ENCODE results near the gene BPIFB1.

DNA sequence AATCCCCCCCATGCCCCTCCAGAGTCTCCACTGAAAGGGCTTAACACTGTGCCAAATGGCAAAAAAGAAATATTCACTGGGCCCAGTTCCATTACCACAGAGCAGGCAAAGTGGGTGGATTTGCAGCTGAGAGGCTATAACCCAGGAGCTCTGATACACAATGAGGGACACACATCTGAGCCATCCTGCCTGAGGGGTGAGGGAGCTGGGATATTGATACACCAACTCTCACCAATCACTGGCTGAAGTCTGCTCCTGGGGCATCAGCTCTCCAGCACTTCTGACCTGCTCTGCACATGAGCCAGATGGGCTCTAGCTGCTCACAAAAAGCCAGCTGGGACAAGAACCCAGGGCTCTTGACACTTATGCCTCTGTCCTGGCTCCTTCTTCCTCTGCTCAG lies 4.9 kb downstream of the BPIFB1 start:
- TF ChIP-seq CTCF (IDR thresholded peaks at IDR 0.05) (no peak), EP300 (IDR thresholded peaks at IDR 0.05) (no peak)

Measured in suprapubic skin (tissue), 3 donors.